Muscle layer of colon (tissue), 2 donors: ENCODE data around the gene ARG1.

ENCODE experiments used
- H3K27ac ChIP-seq: one replicate; pipeline ENCODE4 v1.7.0; 2013; ENCODE audit warnings: low read depth, mild to moderate bottlenecking, low read length, moderate library complexity
- H3K27me3 ChIP-seq, 2 donors: one replicate each; pipeline ENCODE4 v1.7.0; 2013; ENCODE audit warnings: low read length in 2 of 2, mild to moderate bottlenecking in 2 of 2; ENCODE audit not compliant: insufficient read depth in 2 of 2, control insufficient read depth in 1 of 2
- H3K36me3 ChIP-seq: one replicate; pipeline ENCODE4 v1.7.0; 2013; ENCODE audit warnings: mild to moderate bottlenecking, low read length; ENCODE audit not compliant: insufficient read depth
- H3K4me1 ChIP-seq: one replicate; pipeline ENCODE4 v1.7.0; 2013; ENCODE audit warnings: mild to moderate bottlenecking, low read length; ENCODE audit not compliant: insufficient read depth
- H3K4me3 ChIP-seq, 2 donors: one replicate each; pipeline ENCODE4 v1.7.0; 2013; ENCODE audit warnings: low read length in 2 of 2, low read depth in 1 of 2, mild to moderate bottlenecking in 1 of 2, moderate library complexity in 1 of 2
- H3K9ac ChIP-seq: one replicate; pipeline ENCODE4 v1.7.0; 2013; ENCODE audit warnings: low read length
- H3K9me3 ChIP-seq: one replicate; pipeline ENCODE4 v1.7.0; 2013; ENCODE audit warnings: mild to moderate bottlenecking, low read length
- donor health status: abdominal sarcoma.
- donor health status: Adenocarcinoma of cecum.

ARG1 gene

GRCh38 chr6:131629651-131630050 is 56.6 kb downstream of the ARG1 start:
- H3K27ac ChIP-seq: no peak overlapping the region
- peaks cover 3% of the 10 kb centered on the region for H3K36me3 ChIP-seq
- H3K9ac ChIP-seq: no peak overlapping the region
- no peaks in the 10 kb centered on the region for H3K9me3 ChIP-seq
- H3K27me3 ChIP-seq: no peaks in the 10 kb centered on the region
- no peak overlapping the region for H3K4me3 ChIP-seq
- peaks cover 21% of the 10 kb centered on the region for H3K4me1 ChIP-seq

DNA sequence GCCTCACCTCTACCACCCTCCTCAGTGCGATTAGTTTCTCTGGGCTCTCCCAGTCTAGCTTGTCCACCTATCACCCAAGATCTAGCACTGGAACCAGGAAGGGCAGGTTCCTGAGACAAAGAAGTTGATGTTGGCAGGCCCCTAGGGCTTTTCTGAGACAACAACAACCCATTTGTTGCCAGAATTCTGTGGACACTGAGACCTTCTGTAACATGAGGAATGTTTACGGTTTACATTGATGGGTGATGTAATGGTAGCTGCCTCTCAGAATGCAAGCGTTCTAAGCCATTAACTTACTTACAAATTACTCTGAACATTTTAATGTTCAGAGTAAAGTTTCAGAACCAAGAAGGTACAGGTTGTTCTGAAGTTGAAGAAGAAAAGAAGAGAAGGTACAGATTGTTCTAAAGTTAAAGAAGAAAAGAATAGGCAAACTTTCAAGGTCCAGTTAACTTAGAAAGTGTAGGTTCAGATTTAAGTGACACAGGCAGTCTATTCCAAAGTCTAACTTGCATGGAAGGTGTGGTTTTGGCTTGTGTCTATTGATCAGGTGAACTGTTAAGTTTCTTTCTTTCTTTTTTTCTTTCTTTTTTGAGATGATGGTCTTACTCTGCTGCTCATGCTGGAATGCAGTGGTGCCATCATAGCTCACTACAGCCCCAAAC is 58.7 kb downstream of the ARG1 start:
- no peak overlapping the region for H3K4me3 ChIP-seq

More for the DNA sequence above, 58.7 kb downstream of the ARG1 start:
- H3K36me3 ChIP-seq: no peaks in the 10 kb centered on the region
- peaks cover 21% of the 10 kb centered on the region for H3K4me1 ChIP-seq
- H3K9me3 ChIP-seq: no peaks in the 10 kb centered on the region
- no peak overlapping the region for H3K9ac ChIP-seq
- no peak overlapping the region for H3K27ac ChIP-seq
- no peaks in the 10 kb centered on the region for H3K27me3 ChIP-seq
